K562 (cell line): Measurements from ENCODE around the gene ZRANB3. TPM values are rescaled to one million over a fixed set of nuclear protein-coding genes. Genes with fewer than 3 reads are reported as not detected.
A peak's percentile ranks its signal among the peaks of the same experiment; 100 is the strongest.

Experiments
- ATAC-seq: fragments of 200-7000 bp; cut with Tn5 transposase; 3 replicates; pipeline ENCODE4 v1.9.1; 2020; ENCODE audit warnings: moderate library complexity
- BruUV-seq: library from RNA; stranded (reverse); fragments of 400-500 nt; replicated peaks from 2 replicates; lab custom pipeline; 2021; lab: Mats Ljungman, UMichigan
- CTCF ChIA-PET: fragments of 300-600 bp; formaldehyde crosslinking; extraction: SDS; loops from one replicate; lab custom pipeline; 2021; ENCODE audit warnings: low intra/inter-chr PET ratio; lab: Yijun Ruan, JAX
- POLR2A ChIA-PET: fragments of 300-600, 350-650 bp; sonication (Branson Sonifier 250); formaldehyde crosslinking; extraction: SDS; loops from one replicate; lab custom pipeline; 2021; ENCODE audit warnings: antibody characterized with exemption, inconsistent platforms; lab: Yijun Ruan, JAX
- DNase-seq, 4 experiments: peaks; one replicate each; pipeline versions ENCODE4 v3.0.0 to v3.0.0-alpha.2; 2011 to 2018; ENCODE audit warnings: low spot score in 3 of 4, mixed read lengths in 3 of 4; ENCODE audit errors: extremely low read depth in 1 of 4
- FAIRE-seq: peaks from 2 replicates; lab custom pipeline; 2011; peaks lifted over from hg19 to GRCh38; lab: Jason Lieb, UNC
- H2AFZ ChIP-seq: 2 replicates; pipeline ENCODE4 v1.6.0; 2011; ENCODE audit warnings: low read depth, low read length, control low read depth, inconsistent platforms
- H3K27ac ChIP-seq: fragments of 200-600 bp; 3 replicates; pipeline ENCODE4 v1.8.0; 2011; ENCODE audit warnings: low read depth, mild to moderate bottlenecking, control low read depth, inconsistent platforms, low read length, moderate library complexity, mixed read lengths; ENCODE audit errors: extremely low read depth
- H3K27me3 ChIP-seq, 2 experiments: fragments of 300-600 bp in 1 of 2; 2 replicates in 1 of 2; 3 replicates in 1 of 2; pipeline versions ENCODE4 v1.6.0 to v1.8.0; 2011; ENCODE audit warnings: inconsistent platforms in 2 of 2, low read length in 2 of 2, mild to moderate bottlenecking in 1 of 2, mixed read lengths in 1 of 2, moderate library complexity in 1 of 2; ENCODE audit not compliant: control insufficient read depth in 2 of 2, insufficient read depth in 2 of 2
- H3K36me3 ChIP-seq: fragments of 300-600 bp; 3 replicates; pipeline ENCODE4 v1.8.0; 2011; ENCODE audit warnings: mild to moderate bottlenecking, low read length, inconsistent platforms; ENCODE audit not compliant: control insufficient read depth, insufficient read depth
- H3K4me1 ChIP-seq, 2 experiments: fragments of 200-600 bp in 1 of 2; replicated peaks in 1 of 2; 2 replicates in 1 of 2; 3 replicates in 1 of 2; pipeline versions ENCODE4 v1.5.1 to v1.8.0; 2011; ENCODE audit warnings: inconsistent platforms in 2 of 2, low read length in 2 of 2, mild to moderate bottlenecking in 1 of 2, mixed read lengths in 1 of 2, moderate library complexity in 1 of 2; ENCODE audit not compliant: control insufficient read depth in 2 of 2, insufficient read depth in 2 of 2
- H3K4me2 ChIP-seq: 2 replicates; pipeline ENCODE4 v1.6.1; 2011; ENCODE audit warnings: low read length, control low read depth, inconsistent platforms, mixed read lengths; ENCODE audit not compliant: insufficient read depth
- H3K4me3 ChIP-seq: fragments of 200-600 bp; sonication (generic), shearing (Covaris generic); 2 replicates; pipeline ENCODE4 v1.5.1; 2016; ENCODE audit warnings: control low read depth, inconsistent platforms
- H3K79me2 ChIP-seq: fragments of 200-600 bp; 3 replicates; pipeline ENCODE4 v1.8.0; 2011; ENCODE audit warnings: low read length, inconsistent platforms; ENCODE audit not compliant: control insufficient read depth, insufficient read depth
- H3K9ac ChIP-seq, 2 experiments: 2 replicates each; pipeline versions ENCODE4 v1.6.0 to v1.6.1; 2011; ENCODE audit warnings: low read depth in 2 of 2, low read length in 2 of 2, control low read depth in 1 of 2, inconsistent platforms in 1 of 2, mild to moderate bottlenecking in 1 of 2, mixed read lengths in 1 of 2; ENCODE audit not compliant: insufficient read depth in 1 of 2
- H3K9me1 ChIP-seq: one replicate; pipeline ENCODE4 v1.6.0; 2011; ENCODE audit warnings: inconsistent platforms, mild to moderate bottlenecking, low read length, moderate library complexity; ENCODE audit not compliant: control insufficient read depth, insufficient read depth
- H3K9me3 ChIP-seq: replicated peaks from 2 replicates; pipeline ENCODE4 v1.5.1; 2011; ENCODE audit warnings: low read depth, low read length, inconsistent platforms; ENCODE audit not compliant: control insufficient read depth, insufficient read depth
- H4K20me1 ChIP-seq: replicated peaks from 2 replicates; pipeline ENCODE4 v1.6.1; 2011; ENCODE audit warnings: low read length, inconsistent platforms, mixed read lengths; ENCODE audit not compliant: control insufficient read depth, insufficient read depth
- ESRRB ChIP-seq: fragments of 250-450 bp; sonication (Bioruptor Pico); IDR thresholded peaks from 2 replicates; pipeline ENCODE4 v1.5.0; 2020; ENCODE audit warnings: mild to moderate bottlenecking, moderate library complexity, borderline replicate concordance
- FOXA3 ChIP-seq, 2 experiments: fragments of 450-650 bp in 1 of 2; sonication (generic) in 1 of 2; formaldehyde crosslinking; IDR thresholded peaks in 1 of 2; conservative IDR thresholded peaks in 1 of 2; 2 replicates each; pipeline versions ENCODE4 v1.4.0 to v1.8.0; 2020 to 2022; ENCODE audit warnings: mild to moderate bottlenecking in 2 of 2, missing genetic modification reagents in 1 of 2
- JUNB ChIP-seq: fragments of 450-650 bp; formaldehyde crosslinking; conservative IDR thresholded peaks from 2 replicates; pipeline ENCODE4 v1.4.0; 2020; ENCODE audit warnings: mild to moderate bottlenecking
- NFE2L1 ChIP-seq: fragments of 450-650 bp; IDR thresholded peaks from 2 replicates; pipeline ENCODE4 v1.6.1; 2016; ENCODE audit warnings: missing genetic modification characterization, low read depth, mild to moderate bottlenecking, missing compliant biosample characterization, moderate library complexity, borderline replicate concordance
- PHTF2 ChIP-seq: fragments of 250-450 bp; sonication (Bioruptor Pico); IDR thresholded peaks from 2 replicates; pipeline ENCODE4 v1.5.0; 2021; ENCODE audit warnings: mild to moderate bottlenecking
- RB1 ChIP-seq: fragments of 450-650 bp; IDR thresholded peaks from 2 replicates; pipeline ENCODE4 v1.6.1; 2017; ENCODE audit warnings: low read depth, mild to moderate bottlenecking
- RBM25 ChIP-seq: fragments of 200-400 bp; formaldehyde crosslinking; IDR thresholded peaks from 2 replicates; pipeline ENCODE4 v1.6.1; 2018; ENCODE audit warnings: low read length, low read depth, moderate library complexity; ENCODE audit not compliant: severe bottlenecking
- SRSF1 ChIP-seq: fragments of 200-400 bp; formaldehyde crosslinking; IDR thresholded peaks from 2 replicates; pipeline ENCODE4 v1.6.1; 2017; ENCODE audit warnings: mild to moderate bottlenecking, low read depth, low read length, moderate library complexity
- ZC3H8 ChIP-seq: fragments of 450-650 bp; IDR thresholded peaks from 2 replicates; pipeline ENCODE4 v1.6.1; 2017
- ZFP91 ChIP-seq: sonication (generic); formaldehyde crosslinking; IDR thresholded peaks from 2 replicates; pipeline ENCODE4 v1.8.0; 2022; ENCODE audit warnings: mild to moderate bottlenecking, missing genetic modification reagents
- ZNF277 ChIP-seq: fragments of 250-450 bp; sonication (Bioruptor Pico); IDR thresholded peaks from 2 replicates; pipeline ENCODE4 v1.8.0; 2022; ENCODE audit warnings: inconsistent platforms, mild to moderate bottlenecking, moderate library complexity, borderline replicate concordance
- WGBS: fragments of 100-300 bp; shearing (Covaris generic); methylation state at CpG from one replicate; pipeline ENCODE4 v1.1.6; 2016; ENCODE audit warnings: low coverage, mixed read lengths; ENCODE audit not compliant: insufficient coverage; ENCODE audit errors: missing lambda C conversion rate; 5-methylcytosine and 5-hydroxymethylcytosine counted together
- in situ Hi-C: fragments of 300-500 bp; cut with MboI; formaldehyde crosslinking; loops from 4 replicates; pipeline ENCODE4 v1.15.0; 2018; ENCODE audit warnings: inconsistent platforms, mixed read lengths
- intact Hi-C: fragments of 100-400 bp; cut with micrococcal nuclease; formaldehyde crosslinking; loops from 2 replicates; pipeline ENCODE4 v1.14.2; 2022
- polyA plus RNA-seq, 8 experiments: library from polyadenylated mRNA; depleted of rRNA in 4 of 8; stranded (reverse) in 5 of 8; unstranded in 3 of 8; fragments of >200 nt; fragmentation: Nextera tagmentation in 2 of 8; fragmentation: Illumina TruSeq in 1 of 8; extraction: Ambion mirVana in 2 of 8; extraction: Trizol in 1 of 8; gene quantifications; 2 replicates each; pipeline versions ENCODE4 v1.2.1 to v1.2.3, GENCODE V29; 2011 to 2014; ENCODE audit warnings: inconsistent platforms in 1 of 8, missing spikeins in 1 of 8
- total RNA-seq, 7 experiments: library from RNA; depleted of rRNA in 6 of 7; stranded (reverse); fragments of >200 nt in 6 of 7; fragmentation: Illumina TruSeq in 2 of 7; extraction: Trizol in 2 of 7; gene quantifications; 2 replicates each; pipeline versions ENCODE4 v1.2.1 to v1.2.3, GENCODE V29; 2011 to 2021; ENCODE audit warnings: low replicate concordance in 1 of 7
- TF ChIP-seq, protein P1 (sequence below): fragments of 450-650 bp; formaldehyde crosslinking; IDR thresholded peaks from 2 replicates; pipeline ENCODE4 v1.4.0; 2020; ENCODE audit warnings: mild to moderate bottlenecking, moderate library complexity
- TF ChIP-seq, protein P2 (sequence below): fragments of 250-450 bp; sonication (Bioruptor Pico); IDR thresholded peaks from 2 replicates; pipeline ENCODE4 v1.8.0; 2021; ENCODE audit warnings: moderate library complexity, mild to moderate bottlenecking, inconsistent platforms

ZRANB3 gene
- total and polyA plus RNA-seq, 9 of the 15 experiments (the other 6 are each of a cell fraction or from before 2014, with no cell fraction given) = 8.6 to 21.3 (median 14.7) TPM

DNA sequence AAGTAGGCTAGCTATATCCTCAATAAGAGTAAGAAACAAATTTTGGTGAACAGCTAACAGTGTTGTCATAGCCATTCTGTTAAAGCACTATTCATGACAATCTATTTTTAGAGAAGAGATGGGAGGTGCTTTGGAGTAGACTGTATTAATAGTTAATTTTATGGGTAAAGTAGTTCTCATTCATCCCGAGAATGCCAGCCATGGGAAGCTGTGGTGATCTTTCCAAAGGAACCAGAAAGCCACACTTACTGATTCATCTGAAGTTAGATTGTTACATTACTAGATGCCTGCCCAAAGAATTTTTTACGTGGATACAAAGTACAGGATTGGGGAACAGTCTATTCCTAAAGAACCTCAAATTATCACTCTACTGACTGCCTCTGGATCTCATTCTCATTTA lies 74.6 kb downstream of the ZRANB3 start (continued):
- TF ChIP-seq NFE2L1 (tag) (no peak), ESRRB (CRISPR knock-in tag) (no peak), ZFP91 (CRISPR knock-in tag) (no peak), RB1 (no peak)
- TF ChIP-seq, protein P1, sequence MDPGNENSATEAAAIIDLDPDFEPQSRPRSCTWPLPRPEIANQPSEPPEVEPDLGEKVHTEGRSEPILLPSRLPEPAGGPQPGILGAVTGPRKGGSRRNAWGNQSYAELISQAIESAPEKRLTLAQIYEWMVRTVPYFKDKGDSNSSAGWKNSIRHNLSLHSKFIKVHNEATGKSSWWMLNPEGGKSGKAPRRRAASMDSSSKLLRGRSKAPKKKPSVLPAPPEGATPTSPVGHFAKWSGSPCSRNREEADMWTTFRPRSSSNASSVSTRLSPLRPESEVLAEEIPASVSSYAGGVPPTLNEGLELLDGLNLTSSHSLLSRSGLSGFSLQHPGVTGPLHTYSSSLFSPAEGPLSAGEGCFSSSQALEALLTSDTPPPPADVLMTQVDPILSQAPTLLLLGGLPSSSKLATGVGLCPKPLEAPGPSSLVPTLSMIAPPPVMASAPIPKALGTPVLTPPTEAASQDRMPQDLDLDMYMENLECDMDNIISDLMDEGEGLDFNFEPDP = no peak
- TF ChIP-seq, all 486 proteins: peak for 0

- Histone ChIP-seq H3K4me3 (no peak overlapping the region), H3K27me3 (no peaks in the 10 kb centered on the region), H4K20me1 (no peaks in the 10 kb centered on the region), H3K27ac (no peak overlapping the region), H3K9ac (no peak overlapping the region), H3K79me2 (no peaks in the 10 kb centered on the region), H3K4me2 (no peak overlapping the region), H3K4me1 (no peaks in the 10 kb centered on the region), H2AFZ (no peak overlapping the region), H3K36me3 (no peaks in the 10 kb centered on the region; the same call in 2 of the 3 replicates), H3K9me3 (peaks cover 10% of the 10 kb centered on the region), H3K9me1 (no peaks in the 10 kb centered on the region)
- ChIA-PET POLR2A (no interaction called here), CTCF (no interaction called here)
- FAIRE-seq (no peak), DNase-seq (no peak), ATAC-seq (no peak)
- in situ Hi-C loops (no loop called here), intact Hi-C loops (no loop called here)
- BruUV-seq = no TSS peak
- 87% methylated on average over 1 of the region's 1 CpG for WGBS
- no peak for TF ChIP-seq SRSF1
- no peak for TF ChIP-seq PHTF2 (CRISPR knock-in tag)
- no peak for TF ChIP-seq FOXA3 (CRISPR knock-in tag; conservative IDR thresholded peaks at IDR 0.05 in 1 of 2, IDR thresholded peaks at IDR 0.05 in 1 of 2)
- no peak for TF ChIP-seq ZNF277
- TF ChIP-seq JUNB (CRISPR knock-in tag) = no peak
- TF ChIP-seq ZC3H8 = no peak
- peak; percentile 45 for TF ChIP-seq RBM25
- TF ChIP-seq, protein P2, sequence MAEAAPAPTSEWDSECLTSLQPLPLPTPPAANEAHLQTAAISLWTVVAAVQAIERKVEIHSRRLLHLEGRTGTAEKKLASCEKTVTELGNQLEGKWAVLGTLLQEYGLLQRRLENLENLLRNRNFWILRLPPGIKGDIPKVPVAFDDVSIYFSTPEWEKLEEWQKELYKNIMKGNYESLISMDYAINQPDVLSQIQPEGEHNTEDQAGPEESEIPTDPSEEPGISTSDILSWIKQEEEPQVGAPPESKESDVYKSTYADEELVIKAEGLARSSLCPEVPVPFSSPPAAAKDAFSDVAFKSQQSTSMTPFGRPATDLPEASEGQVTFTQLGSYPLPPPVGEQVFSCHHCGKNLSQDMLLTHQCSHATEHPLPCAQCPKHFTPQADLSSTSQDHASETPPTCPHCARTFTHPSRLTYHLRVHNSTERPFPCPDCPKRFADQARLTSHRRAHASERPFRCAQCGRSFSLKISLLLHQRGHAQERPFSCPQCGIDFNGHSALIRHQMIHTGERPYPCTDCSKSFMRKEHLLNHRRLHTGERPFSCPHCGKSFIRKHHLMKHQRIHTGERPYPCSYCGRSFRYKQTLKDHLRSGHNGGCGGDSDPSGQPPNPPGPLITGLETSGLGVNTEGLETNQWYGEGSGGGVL (CRISPR knock-in tag) = no peak
These were observed 76.4 kb downstream of the ZRANB3 start for GRCh38 chr2:135454608-135455007.
